H1 (cell line): ENCODE measurements around the gene MLC1. TPM values are rescaled to one million over a fixed set of nuclear protein-coding genes. Genes with fewer than 3 reads are reported as not detected.

Source experiments
- CTCF ChIA-PET: fragments of 300-600 bp; sonication (Branson Sonifier 250); formaldehyde crosslinking; loops from one replicate; lab custom pipeline; 2021; ENCODE audit not compliant: partially characterized antibody; lab: Charles Lee
- POLR2A ChIA-PET: fragments of 300-600 bp; sonication (Branson Sonifier 250); formaldehyde crosslinking; loops from one replicate; lab custom pipeline; 2021; ENCODE audit warnings: inconsistent platforms; ENCODE audit not compliant: partially characterized antibody; lab: Charles Lee
- DNase-seq, 2 experiments: peaks; one replicate each; pipeline versions ENCODE4 v3.0.0 to v3.0.0-alpha.2; 2010 to 2022; ENCODE audit warnings: low spot score in 2 of 2, low read depth in 1 of 2, mixed read lengths in 1 of 2
- FAIRE-seq: peaks from 2 replicates; lab custom pipeline; 2011; peaks lifted over from hg19 to GRCh38; lab: Jason Lieb, UNC
- H2AFZ ChIP-seq: 2 replicates; pipeline ENCODE4 v1.8.1; 2012; ENCODE audit warnings: low read length, inconsistent platforms
- H2AK5ac ChIP-seq: 2 replicates; pipeline ENCODE4 v1.6.1; 2013; ENCODE audit warnings: low read depth, low read length
- H2BK120ac ChIP-seq: replicated peaks from 2 replicates; pipeline ENCODE3; 2013; ENCODE audit warnings: low read depth, low read length, inconsistent platforms
- H2BK12ac ChIP-seq: 2 replicates; pipeline ENCODE4 v1.6.1; 2013; ENCODE audit warnings: low read depth, low read length
- H2BK15ac ChIP-seq: 2 replicates; pipeline ENCODE4 v1.6.1; 2013; ENCODE audit warnings: low read length
- H2BK20ac ChIP-seq: 2 replicates; pipeline ENCODE4 v1.6.1; 2013; ENCODE audit warnings: low read length
- H2BK5ac ChIP-seq: 2 replicates; pipeline ENCODE4 v1.6.1; 2013; ENCODE audit warnings: low read depth, low read length
- H3K14ac ChIP-seq: 2 replicates; pipeline ENCODE4 v1.6.1; 2013; ENCODE audit warnings: inconsistent platforms; ENCODE audit not compliant: insufficient read length
- H3K18ac ChIP-seq: 2 replicates; pipeline ENCODE4 v1.6.1; 2013; ENCODE audit warnings: low read length; ENCODE audit errors: extremely low read depth
- H3K23ac ChIP-seq: 2 replicates; pipeline ENCODE4 v1.6.1; 2013; ENCODE audit warnings: inconsistent platforms; ENCODE audit not compliant: insufficient read length
- H3K23me2 ChIP-seq: 2 replicates; pipeline ENCODE4 v1.6.1; 2013; ENCODE audit warnings: low read depth, low read length
- H3K27ac ChIP-seq: 2 replicates; pipeline ENCODE4 v1.6.1; 2011; ENCODE audit warnings: low read depth, low read length, inconsistent platforms
- H3K27me3 ChIP-seq, 4 experiments: replicated peaks in 1 of 4; 1 replicate in 1 of 4; 2 replicates in 3 of 4; pipeline versions ENCODE4 v1.6.1 to v1.8.1; 2011 to 2013; ENCODE audit warnings: low read length in 3 of 4, mild to moderate bottlenecking in 3 of 4, inconsistent platforms in 2 of 4, mixed read lengths in 2 of 4, moderate library complexity in 1 of 4; ENCODE audit not compliant: control insufficient read depth in 3 of 4, insufficient read depth in 3 of 4; ENCODE audit errors: extremely low read depth in 1 of 4
- H3K36me3 ChIP-seq, 4 experiments: 2 replicates each; pipeline versions ENCODE4 v1.6.1 to v1.8.1; 2011 to 2013; ENCODE audit warnings: mild to moderate bottlenecking in 4 of 4, low read length in 3 of 4, moderate library complexity in 2 of 4, control low read depth in 1 of 4, inconsistent platforms in 1 of 4; ENCODE audit not compliant: insufficient read depth in 4 of 4, control insufficient read depth in 2 of 4
- H3K4ac ChIP-seq: replicated peaks from 2 replicates; pipeline ENCODE3; 2013; ENCODE audit warnings: low read length, low read depth, mixed read lengths, inconsistent platforms; ENCODE audit not compliant: insufficient read length
- H3K4me1 ChIP-seq, 4 experiments: replicated peaks in 1 of 4; 1 replicate in 1 of 4; 2 replicates in 3 of 4; pipeline versions ENCODE4 v1.6.1 to v1.8.1; 2011 to 2013; ENCODE audit warnings: low read length in 3 of 4, inconsistent platforms in 2 of 4, mixed read lengths in 1 of 4; ENCODE audit not compliant: insufficient read depth in 4 of 4, control insufficient read depth in 3 of 4
- H3K4me2 ChIP-seq, 2 experiments: 2 replicates each; pipeline versions ENCODE4 v1.6.1 to v1.8.1; 2011 to 2013; ENCODE audit warnings: low read depth in 2 of 2, low read length in 2 of 2, control low read depth in 1 of 2, inconsistent platforms in 1 of 2, mild to moderate bottlenecking in 1 of 2; ENCODE audit not compliant: insufficient read depth in 1 of 2
- H3K4me3 ChIP-seq, 4 experiments: fragments of 200-600, 300-600 bp in 1 of 4; sonication (generic), shearing (Covaris generic), sonication (Bioruptor Twin) in 1 of 4; 2 replicates each; pipeline versions ENCODE4 v1.5.1 to v1.8.1; 2011 to 2016; ENCODE audit warnings: low read length in 4 of 4, low read depth in 3 of 4, control low read depth in 2 of 4, inconsistent platforms in 2 of 4, mild to moderate bottlenecking in 2 of 4, mixed read lengths in 1 of 4, moderate library complexity in 1 of 4; ENCODE audit not compliant: insufficient read depth in 2 of 4; ENCODE audit errors: extremely low read depth in 1 of 4
- H3K56ac ChIP-seq: replicated peaks from 2 replicates; pipeline ENCODE3; 2013; ENCODE audit warnings: low read depth, mild to moderate bottlenecking, mixed read lengths, low read length, inconsistent platforms; ENCODE audit not compliant: insufficient read length
- H3K79me1 ChIP-seq: 2 replicates; pipeline ENCODE4 v1.6.1; 2013; ENCODE audit warnings: low read depth, low read length, control low read depth
- H3K79me2 ChIP-seq, 2 experiments: 2 replicates each; pipeline versions ENCODE4 v1.6.1 to v1.8.1; 2012 to 2013; ENCODE audit warnings: low read length in 2 of 2, mild to moderate bottlenecking in 2 of 2, inconsistent platforms in 1 of 2; ENCODE audit not compliant: insufficient read depth in 2 of 2, control insufficient read depth in 1 of 2
- H3K9ac ChIP-seq, 4 experiments: replicated peaks in 1 of 4; 1 replicate in 1 of 4; 2 replicates in 3 of 4; pipeline versions ENCODE4 v1.6.1 to v1.8.1; 2011 to 2013; ENCODE audit warnings: low read depth in 3 of 4, low read length in 3 of 4, control low read depth in 2 of 4, mild to moderate bottlenecking in 2 of 4, moderate library complexity in 2 of 4, inconsistent platforms in 1 of 4; ENCODE audit errors: extremely low read depth in 1 of 4
- H3K9me3 ChIP-seq, 2 experiments: 2 replicates each; pipeline versions ENCODE4 v1.6.1 to v1.8.1; 2012 to 2013; ENCODE audit warnings: mild to moderate bottlenecking in 2 of 2, moderate library complexity in 2 of 2, control low read depth in 1 of 2, inconsistent platforms in 1 of 2, low read depth in 1 of 2, low read length in 1 of 2, mixed read lengths in 1 of 2; ENCODE audit not compliant: insufficient read depth in 2 of 2
- H4K20me1 ChIP-seq, 2 experiments: replicated peaks in 1 of 2; 2 replicates each; pipeline versions ENCODE3 to v1.8.1; 2011 to 2013; ENCODE audit warnings: inconsistent platforms in 2 of 2, low read length in 2 of 2, mild to moderate bottlenecking in 1 of 2; ENCODE audit not compliant: insufficient read depth in 2 of 2, control insufficient read depth in 1 of 2
- H4K5ac ChIP-seq: 2 replicates; pipeline ENCODE4 v1.6.1; 2013; ENCODE audit warnings: low read length, low read depth, mixed read lengths, inconsistent platforms; ENCODE audit not compliant: insufficient read length
- H4K8ac ChIP-seq: 2 replicates; pipeline ENCODE4 v1.8.0; 2013; ENCODE audit warnings: mild to moderate bottlenecking, moderate library complexity, low read length, inconsistent platforms; ENCODE audit not compliant: insufficient read depth; ENCODE audit errors: extremely low read depth
- H4K91ac ChIP-seq: replicated peaks from 2 replicates; pipeline ENCODE3; 2013; ENCODE audit warnings: low read length, mixed read lengths, inconsistent platforms; ENCODE audit not compliant: insufficient read length
- HDAC2 ChIP-seq, 2 experiments: fragments of 300-600 bp in 1 of 2; sonication (generic) in 1 of 2; IDR thresholded peaks; 2 replicates each; pipeline ENCODE4 v1.6.1; 2011 to 2012; ENCODE audit warnings: low read depth in 2 of 2, low read length in 2 of 2, mild to moderate bottlenecking in 2 of 2, moderate library complexity in 2 of 2, borderline replicate concordance in 1 of 2, inconsistent platforms in 1 of 2
- TAF7 ChIP-seq: optimal IDR thresholded peaks from 2 replicates; pipeline ENCODE3; 2011; ENCODE audit warnings: low read depth, mild to moderate bottlenecking, inconsistent platforms, low read length, moderate library complexity, borderline replicate concordance
- TCF12 ChIP-seq: IDR thresholded peaks from 2 replicates; pipeline ENCODE4 v1.6.1; 2011; ENCODE audit warnings: low read depth, mild to moderate bottlenecking, low read length
- WGBS, 2 experiments: shearing (Covaris generic) in 1 of 2; methylation state at CpG; one replicate each; pipeline versions ENCODE4 v1.1.6 to v1.1.7; 2013 to 2015; ENCODE audit warnings: low lambda C conversion rate in 2 of 2, mixed read lengths in 2 of 2, inconsistent platforms in 1 of 2, low coverage in 1 of 2, missing lambda C conversion rate in 1 of 2; ENCODE audit not compliant: insufficient replicate concordance in 2 of 2, insufficient coverage in 1 of 2, insufficient read length in 1 of 2; ENCODE audit errors: extremely low coverage in 1 of 2, missing lambda C conversion rate in 1 of 2; 5-methylcytosine and 5-hydroxymethylcytosine counted together
- polyA plus RNA-seq, 7 experiments: library from polyadenylated mRNA; depleted of rRNA in 3 of 7; stranded (reverse) in 5 of 7; unstranded in 2 of 7; fragments of >200 nt in 5 of 7; fragments of 200-250 nt in 2 of 7; gene quantifications; 1 replicate in 5 of 7; 2 replicates in 1 of 7; 4 replicates in 1 of 7; pipeline versions ENCODE4 v1.2.1 to v1.2.3, GENCODE V29; 2011 to 2013; ENCODE audit warnings: missing spikeins in 2 of 7, mixed read lengths in 2 of 7
- total RNA-seq: library from RNA; stranded (reverse); fragmentation: NEBNext Ultra II Directional; extraction: Animal tissue kit (Norgen Biotek cat#: 25700); gene quantifications from 2 replicates; pipeline ENCODE4 v1.2.1, GENCODE V29; 2021

MLC1 gene
- total and polyA plus RNA-seq, 2 of the 8 experiments (the other 6 are each of a cell fraction or from before 2014, with no cell fraction given), result 0.20 TPM; not detected in 1

GRCh38 chr22:50032941-50033601 is 52.2 kb downstream of the MLC1 start:
- TF ChIP-seq HDAC2 (IDR thresholded peaks at IDR 0.05; ENCODE audit: borderline replicate concordance in 1 of 2, low read depth in 2 of 2, low read length in 2 of 2) (no peak), TCF12 (no peak), TAF7 (no peak)
- no peak overlapping the region for H3K4me3 ChIP-seq

More at GRCh38 chr22:50032941-50033601, 52.2 kb downstream of the MLC1 start:
- Histone ChIP-seq H3K23ac (no peak overlapping the region), H3K79me1 (no peaks in the 10 kb centered on the region), H4K8ac (no peak overlapping the region), H2BK5ac (no peak overlapping the region; the same call in 1 of the 2 replicates), H2BK15ac (no peak overlapping the region), H2BK120ac (no peak overlapping the region), H2BK12ac (no peak overlapping the region), H3K27ac (no peak overlapping the region), H3K4me2 (no peak overlapping the region), H3K36me3 (no peaks in the 10 kb centered on the region), H4K91ac (peak overlapping the region; percentile 19), H3K56ac (no peak overlapping the region), H4K5ac (no peak overlapping the region), H4K20me1 (no peaks in the 10 kb centered on the region), H3K9ac (no peak overlapping the region; a peak in 1 of 7 replicates), H3K14ac (no peak overlapping the region), H2BK20ac (no peak overlapping the region), H3K27me3 (peaks cover 2 to 22% (median 11%) of the 10 kb centered on the region in 4 experiments; a peak in 6 of 7 replicates), H3K18ac (no peak overlapping the region), H2AFZ (no peak overlapping the region), H3K79me2 (no peaks in the 10 kb centered on the region), H3K4ac (no peak overlapping the region), H3K23me2 (peaks cover 2% of the 10 kb centered on the region; the same call in 1 of the 2 replicates), H2AK5ac (no peak overlapping the region), H3K4me1 (peaks cover 0 to 3% (median 0%) of the 10 kb centered on the region in 4 experiments; a peak in 2 of 7 replicates), H3K9me3 (no peaks in the 10 kb centered on the region)
- FAIRE-seq, result no peak
- ChIA-PET CTCF (interaction anchor here (3.9 kb wide), 1 partner anchor 39 kb away, joined by 35 read pairs; no protein-coding TSS in a partner anchor), POLR2A (no interaction called here)
- 91% methylated on average over 20 of the region's 23 CpGs; no CpG with 5 or more reads in 1 of the 2 experiments for WGBS, 2 experiments
- no peak for DNase-seq
